ENCODE measurements around the gene BNIP5.

DNA sequence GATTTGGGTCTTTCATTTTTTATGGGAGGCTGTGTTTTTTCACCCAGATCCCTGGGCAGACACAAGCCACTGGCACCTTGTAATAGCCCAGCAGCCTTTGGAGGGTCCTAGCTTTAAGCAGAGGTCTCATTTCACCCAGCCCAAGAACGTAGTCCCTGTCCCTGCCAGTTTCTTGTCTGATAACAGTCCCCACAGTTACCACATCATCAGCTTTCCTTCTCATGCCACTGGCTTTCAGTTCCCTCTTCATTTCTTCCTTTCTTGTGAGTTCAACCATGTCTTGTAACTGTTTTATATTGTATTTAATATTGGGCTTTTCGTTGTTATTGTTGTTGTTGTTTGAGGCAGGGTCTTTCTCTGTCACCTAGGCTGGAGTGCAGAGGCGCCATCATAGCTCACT lies 56.2 kb downstream of the BNIP5 start:
- TF ChIP-seq, protein P1, sequence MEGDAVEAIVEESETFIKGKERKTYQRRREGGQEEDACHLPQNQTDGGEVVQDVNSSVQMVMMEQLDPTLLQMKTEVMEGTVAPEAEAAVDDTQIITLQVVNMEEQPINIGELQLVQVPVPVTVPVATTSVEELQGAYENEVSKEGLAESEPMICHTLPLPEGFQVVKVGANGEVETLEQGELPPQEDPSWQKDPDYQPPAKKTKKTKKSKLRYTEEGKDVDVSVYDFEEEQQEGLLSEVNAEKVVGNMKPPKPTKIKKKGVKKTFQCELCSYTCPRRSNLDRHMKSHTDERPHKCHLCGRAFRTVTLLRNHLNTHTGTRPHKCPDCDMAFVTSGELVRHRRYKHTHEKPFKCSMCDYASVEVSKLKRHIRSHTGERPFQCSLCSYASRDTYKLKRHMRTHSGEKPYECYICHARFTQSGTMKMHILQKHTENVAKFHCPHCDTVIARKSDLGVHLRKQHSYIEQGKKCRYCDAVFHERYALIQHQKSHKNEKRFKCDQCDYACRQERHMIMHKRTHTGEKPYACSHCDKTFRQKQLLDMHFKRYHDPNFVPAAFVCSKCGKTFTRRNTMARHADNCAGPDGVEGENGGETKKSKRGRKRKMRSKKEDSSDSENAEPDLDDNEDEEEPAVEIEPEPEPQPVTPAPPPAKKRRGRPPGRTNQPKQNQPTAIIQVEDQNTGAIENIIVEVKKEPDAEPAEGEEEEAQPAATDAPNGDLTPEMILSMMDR (IDR thresholded peaks at IDR 0.05), result no peak
- TF ChIP-seq POLR2A (IDR thresholded peaks at IDR 0.05), result no peak
- no peak for TF ChIP-seq EP300 (IDR thresholded peaks at IDR 0.05)

Data from ovary (tissue), 3 donors.